GM19240 (cell line): ENCODE data around the gene KCNC1.

Experiments used
- DNase-seq: peaks from one replicate; pipeline ENCODE4 v3.0.0; 2011; ENCODE audit warnings: low spot score; ENCODE audit not compliant: insufficient read length

The KCNC1 gene

GRCh38 chr11:17736930-17737817 is 2.6 kb downstream of the KCNC1 start:
- no peak for DNase-seq

GRCh38 chr11:17738151-17738973 is 3.8 kb downstream of the KCNC1 start:
- no peak for DNase-seq

- DNase-seq = no peak
Observed at GRCh38 chr11:17739945-17740338, 5.4 kb downstream of the KCNC1 start.

GRCh38 chr11:17740649-17741235 is 6.2 kb downstream of the KCNC1 start:
- DNase-seq = no peak

GRCh38 chr11:17741487-17741886 is 6.9 kb downstream of the KCNC1 start:
- DNase-seq = no peak

- DNase-seq = no peak
Observed at GRCh38 chr11:17742019-17742418, 7.4 kb downstream of the KCNC1 start.

- DNase-seq = no peak
Observed at GRCh38 chr11:17743026-17743807, 8.6 kb downstream of the KCNC1 start.

GRCh38 chr11:17743808-17744119 is 9.2 kb downstream of the KCNC1 start:
- no peak for DNase-seq

- no peak for DNase-seq
Observed at GRCh38 chr11:17744151-17744940, 9.8 kb downstream of the KCNC1 start.

GRCh38 chr11:17745023-17745772 is 10.6 kb downstream of the KCNC1 start:
- no peak for DNase-seq

GRCh38 chr11:17746096-17746495 is 11.5 kb downstream of the KCNC1 start:
- no peak for DNase-seq

- DNase-seq = no peak
Observed at GRCh38 chr11:17747131-17747955, 12.8 kb downstream of the KCNC1 start.

- no peak for DNase-seq
Observed at GRCh38 chr11:17748044-17748443, 13.5 kb downstream of the KCNC1 start.

GRCh38 chr11:17748761-17749721 is 14.5 kb downstream of the KCNC1 start:
- DNase-seq = no peak

GRCh38 chr11:17750013-17750800 is 15.6 kb downstream of the KCNC1 start:
- no peak for DNase-seq

- DNase-seq = no peak
Observed at GRCh38 chr11:17750801-17751165, 16.2 kb downstream of the KCNC1 start.

GRCh38 chr11:17751558-17751957 is 17.0 kb downstream of the KCNC1 start:
- no peak for DNase-seq
